ENCODE measurements around the gene INTS13.

GRCh38 chr12:26895672-26896071 is 42.1 kb downstream of the INTS13 start:
- TF ChIP-seq CTCF (IDR thresholded peaks at IDR 0.05) = no peak
- TF ChIP-seq POLR2A (IDR thresholded peaks at IDR 0.05) = no peak
